ENCODE data around the gene SIRT7. TPM values are rescaled to one million over a fixed set of nuclear protein-coding genes. Genes with fewer than 3 reads are reported as not detected.

Gene SIRT7
- polyA plus RNA-seq, 1 of the 3 experiments (the other 2 are of a cell fraction): 32.6 TPM

- TF ChIP-seq SMC3 (IDR thresholded peaks at IDR 0.05; ENCODE audit: low read depth, low read length): no peak
- TF ChIP-seq, protein P1, sequence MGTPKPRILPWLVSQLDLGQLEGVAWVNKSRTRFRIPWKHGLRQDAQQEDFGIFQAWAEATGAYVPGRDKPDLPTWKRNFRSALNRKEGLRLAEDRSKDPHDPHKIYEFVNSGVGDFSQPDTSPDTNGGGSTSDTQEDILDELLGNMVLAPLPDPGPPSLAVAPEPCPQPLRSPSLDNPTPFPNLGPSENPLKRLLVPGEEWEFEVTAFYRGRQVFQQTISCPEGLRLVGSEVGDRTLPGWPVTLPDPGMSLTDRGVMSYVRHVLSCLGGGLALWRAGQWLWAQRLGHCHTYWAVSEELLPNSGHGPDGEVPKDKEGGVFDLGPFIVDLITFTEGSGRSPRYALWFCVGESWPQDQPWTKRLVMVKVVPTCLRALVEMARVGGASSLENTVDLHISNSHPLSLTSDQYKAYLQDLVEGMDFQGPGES (IDR thresholded peaks at IDR 0.05; ENCODE audit: low read depth, low read length): no peak
- TF ChIP-seq YY1 (IDR thresholded peaks at IDR 0.05; ENCODE audit: low read depth): no peak
- no peak for TF ChIP-seq RFX5 (IDR thresholded peaks at IDR 0.05; ENCODE audit: low read length)
- no peak for TF ChIP-seq TEAD4 (IDR thresholded peaks at IDR 0.05; ENCODE audit: borderline replicate concordance, insufficient read depth)
- no peak for TF ChIP-seq JUND (IDR thresholded peaks at IDR 0.05)
- TF ChIP-seq ZBTB33 (IDR thresholded peaks at IDR 0.05; ENCODE audit: borderline replicate concordance, low read depth): no peak
- TF ChIP-seq POLR2AphosphoS5 (IDR thresholded peaks at IDR 0.05; ENCODE audit: low read depth, low read length): no peak
- no peak for TF ChIP-seq CHD2 (IDR thresholded peaks at IDR 0.05; ENCODE audit: low read length, partially characterized antibody)
- no peak for TF ChIP-seq GABPA (IDR thresholded peaks at IDR 0.05; ENCODE audit: low read depth)
These were observed 29.2 kb upstream of the SIRT7 start, which contains the start of gene MYADML2 (continued) for GRCh38 chr17:81947189-81947588.

DNA sequence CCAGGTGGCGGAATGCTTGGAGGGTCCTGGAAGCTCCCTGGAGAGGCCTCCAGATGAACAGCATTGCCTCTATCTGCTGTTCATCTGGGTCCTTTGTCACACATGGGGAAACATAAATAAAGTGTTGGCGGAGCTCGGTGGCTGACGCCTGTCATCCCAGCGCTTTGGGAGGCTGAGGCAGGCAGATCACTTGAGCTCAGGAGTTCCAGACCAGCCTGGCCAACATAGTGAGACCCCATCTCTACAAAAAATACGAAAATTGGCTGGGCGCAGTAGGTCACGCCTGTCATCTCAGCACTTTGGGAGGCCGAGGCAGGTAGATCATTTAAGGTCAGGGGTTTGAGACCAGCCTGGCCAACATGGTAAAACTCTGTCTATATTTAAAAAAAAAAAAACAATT lies 26.9 kb upstream of the SIRT7 start:
- Histone ChIP-seq H3K36me3 (replicated peaks in 1 of 2; ENCODE audit: control insufficient read depth in 1 of 2, insufficient read depth in 2 of 2, low read length in 1 of 2) (no peaks in the 10 kb centered on the region), H2AFZ (ENCODE audit: low read depth) (no peak overlapping the region), H3K4me2 (no peak overlapping the region), H4K20me1 (ENCODE audit: insufficient read depth) (no peaks in the 10 kb centered on the region), H3K27me3 (ENCODE audit: insufficient read depth) (no peaks in the 10 kb centered on the region), H3K9ac (no peak overlapping the region), H3K4me1 (ENCODE audit: control insufficient read depth in 1 of 2, insufficient read depth in 2 of 2, low read depth in 1 of 2, low read length in 1 of 2) (peaks cover 0 to 3% of the 10 kb centered on the region in 2 experiments; a peak in 1 of 4 replicates), H3K79me2 (ENCODE audit: insufficient read depth) (no peaks in the 10 kb centered on the region), H3K4me3 (ENCODE audit: low read depth in 2 of 2, low read length in 1 of 2) (no peak overlapping the region), H3K9me3 (no peaks in the 10 kb centered on the region), H3K27ac (ENCODE audit: low read depth in 2 of 2, low read length in 1 of 2) (no peak overlapping the region), H3K9me2 (no peaks in the 10 kb centered on the region), H3F3A (replicated peaks; ENCODE audit: insufficient read depth) (no peaks in the 10 kb centered on the region)
- ChIA-PET CTCF (interaction anchor here (6.7 to 17.7 kb wide), 2 partner anchors 16 to 76 kb away, joined by 42 to 216 read pairs; partner anchors contain the start of genes CENPX, LRRC45 and NOTUM), POLR2A (interaction anchor here (0.6 to 0.9 kb wide), 2 partner anchors 28 to 77 kb away, joined by 3 read pairs; no protein-coding TSS in a partner anchor)
- TF ChIP-seq TEAD4 (IDR thresholded peaks at IDR 0.05; ENCODE audit: borderline replicate concordance, insufficient read depth) (no peak), CTCF (IDR thresholded peaks at IDR 0.05) (no peak), RCOR1 (IDR thresholded peaks at IDR 0.05; ENCODE audit: low read length) (no peak), YY1 (IDR thresholded peaks at IDR 0.05; ENCODE audit: low read depth) (no peak), NFIC (IDR thresholded peaks at IDR 0.05; ENCODE audit: borderline replicate concordance) (no peak), TCF12 (IDR thresholded peaks at IDR 0.05) (no peak), POLR2AphosphoS5 (IDR thresholded peaks at IDR 0.05; ENCODE audit: low read depth, low read length) (no peak)
- TF ChIP-seq, protein P1 (IDR thresholded peaks at IDR 0.05; ENCODE audit: low read depth, low read length): no peak
- TF ChIP-seq, protein P2, sequence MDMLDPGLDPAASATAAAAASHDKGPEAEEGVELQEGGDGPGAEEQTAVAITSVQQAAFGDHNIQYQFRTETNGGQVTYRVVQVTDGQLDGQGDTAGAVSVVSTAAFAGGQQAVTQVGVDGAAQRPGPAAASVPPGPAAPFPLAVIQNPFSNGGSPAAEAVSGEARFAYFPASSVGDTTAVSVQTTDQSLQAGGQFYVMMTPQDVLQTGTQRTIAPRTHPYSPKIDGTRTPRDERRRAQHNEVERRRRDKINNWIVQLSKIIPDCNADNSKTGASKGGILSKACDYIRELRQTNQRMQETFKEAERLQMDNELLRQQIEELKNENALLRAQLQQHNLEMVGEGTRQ (IDR thresholded peaks at IDR 0.05; ENCODE audit: borderline replicate concordance, low read depth, low read length): no peak
- DNase-seq: no peak
- WGBS (ENCODE audit: low lambda C conversion rate): 83% methylated on average over 9 of the region's 9 CpGs
